ENCODE data around the gene SDK1.

- no peak for TF ChIP-seq RAD21 (conservative IDR thresholded peaks at IDR 0.05 in 1 of 2, IDR thresholded peaks at IDR 0.05 in 1 of 2)
- TF ChIP-seq MAZ (IDR thresholded peaks at IDR 0.05; ENCODE audit: borderline replicate concordance, low read depth, low read length), result no peak
- TF ChIP-seq POLR2A (IDR thresholded peaks at IDR 0.05; ENCODE audit: low read length), result no peak
- no peak for TF ChIP-seq KDM5A (IDR thresholded peaks at IDR 0.05)
- TF ChIP-seq CTCF (IDR thresholded peaks at IDR 0.05), result no peak
Measured at GRCh38 chr7:4282434-4283223, 981.6 kb downstream of the SDK1 start.

Measured in A549 (cell line).